ENCODE measurements around the gene FRY. TPM values are rescaled to one million over a fixed set of nuclear protein-coding genes. Genes with fewer than 3 reads are reported as not detected.

Gene FRY
- total and polyA plus RNA-seq, 2 of the 13 experiments (the other 11 are each of a cell fraction or from before 2014, with no cell fraction given) = 8.2 to 13.1 TPM

GRCh38 chr13:32247887-32248286 is 216.3 kb downstream of the FRY start (continued):
- no peak for TF ChIP-seq NFAT5 (CRISPR knock-in tag; IDR thresholded peaks at IDR 0.05)
- TF ChIP-seq BHLHE40 (IDR thresholded peaks at IDR 0.05; ENCODE audit: low read length) = no peak
- TF ChIP-seq, protein P1, sequence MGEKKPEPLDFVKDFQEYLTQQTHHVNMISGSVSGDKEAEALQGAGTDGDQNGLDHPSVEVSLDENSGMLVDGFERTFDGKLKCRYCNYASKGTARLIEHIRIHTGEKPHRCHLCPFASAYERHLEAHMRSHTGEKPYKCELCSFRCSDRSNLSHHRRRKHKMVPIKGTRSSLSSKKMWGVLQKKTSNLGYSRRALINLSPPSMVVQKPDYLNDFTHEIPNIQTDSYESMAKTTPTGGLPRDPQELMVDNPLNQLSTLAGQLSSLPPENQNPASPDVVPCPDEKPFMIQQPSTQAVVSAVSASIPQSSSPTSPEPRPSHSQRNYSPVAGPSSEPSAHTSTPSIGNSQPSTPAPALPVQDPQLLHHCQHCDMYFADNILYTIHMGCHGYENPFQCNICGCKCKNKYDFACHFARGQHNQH (CRISPR knock-in tag; IDR thresholded peaks at IDR 0.05) = no peak
- no peak for TF ChIP-seq MNT (IDR thresholded peaks at IDR 0.05)
- no peak for TF ChIP-seq FOXK2 (IDR thresholded peaks at IDR 0.05)
- no peak for TF ChIP-seq ZEB1 (IDR thresholded peaks at IDR 0.05; ENCODE audit: insufficient replicate concordance, low read depth)
- TF ChIP-seq TCF7 (IDR thresholded peaks at IDR 0.05; ENCODE audit: low read depth) = 0 out of 2 replicates have a peak, but pooled peaks have one; percentile 8
- TF ChIP-seq FOXP1 (IDR thresholded peaks at IDR 0.05) = no peak
- TF ChIP-seq FOXP1 (CRISPR knock-in tag; IDR thresholded peaks at IDR 0.05) = peak; percentile 36; the same call in 1 of the 2 replicates
- no peak for TF ChIP-seq TBP (CRISPR knock-in tag; IDR thresholded peaks at IDR 0.05)
- no peak for TF ChIP-seq ZNF614 (CRISPR knock-in tag; IDR thresholded peaks at IDR 0.05; ENCODE audit: borderline replicate concordance)
- no peak for TF ChIP-seq ZFP36 (IDR thresholded peaks at IDR 0.05; ENCODE audit: borderline replicate concordance, low read depth, low read length, partially characterized antibody)
- peak; percentile 54; the same call in 1 of the 2 replicates for TF ChIP-seq GATAD2A (CRISPR knock-in tag; IDR thresholded peaks at IDR 0.05)
- no peak for TF ChIP-seq ZNF260 (CRISPR knock-in tag; IDR thresholded peaks at IDR 0.05; ENCODE audit: borderline replicate concordance, low read depth)
- TF ChIP-seq EZH2 (conservative IDR thresholded peaks at IDR 0.05; ENCODE audit: low read depth, low read length) = no peak
- TF ChIP-seq RARA (CRISPR knock-in tag; IDR thresholded peaks at IDR 0.05) = 0 out of 2 replicates have a peak, but pooled peaks have one; percentile 18
- TF ChIP-seq, protein P2, sequence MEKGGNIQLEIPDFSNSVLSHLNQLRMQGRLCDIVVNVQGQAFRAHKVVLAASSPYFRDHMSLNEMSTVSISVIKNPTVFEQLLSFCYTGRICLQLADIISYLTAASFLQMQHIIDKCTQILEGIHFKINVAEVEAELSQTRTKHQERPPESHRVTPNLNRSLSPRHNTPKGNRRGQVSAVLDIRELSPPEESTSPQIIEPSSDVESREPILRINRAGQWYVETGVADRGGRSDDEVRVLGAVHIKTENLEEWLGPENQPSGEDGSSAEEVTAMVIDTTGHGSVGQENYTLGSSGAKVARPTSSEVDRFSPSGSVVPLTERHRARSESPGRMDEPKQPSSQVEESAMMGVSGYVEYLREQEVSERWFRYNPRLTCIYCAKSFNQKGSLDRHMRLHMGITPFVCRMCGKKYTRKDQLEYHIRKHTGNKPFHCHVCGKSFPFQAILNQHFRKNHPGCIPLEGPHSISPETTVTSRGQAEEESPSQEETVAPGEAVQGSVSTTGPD (CRISPR knock-in tag; IDR thresholded peaks at IDR 0.05) = no peak
- TF ChIP-seq, protein P3, sequence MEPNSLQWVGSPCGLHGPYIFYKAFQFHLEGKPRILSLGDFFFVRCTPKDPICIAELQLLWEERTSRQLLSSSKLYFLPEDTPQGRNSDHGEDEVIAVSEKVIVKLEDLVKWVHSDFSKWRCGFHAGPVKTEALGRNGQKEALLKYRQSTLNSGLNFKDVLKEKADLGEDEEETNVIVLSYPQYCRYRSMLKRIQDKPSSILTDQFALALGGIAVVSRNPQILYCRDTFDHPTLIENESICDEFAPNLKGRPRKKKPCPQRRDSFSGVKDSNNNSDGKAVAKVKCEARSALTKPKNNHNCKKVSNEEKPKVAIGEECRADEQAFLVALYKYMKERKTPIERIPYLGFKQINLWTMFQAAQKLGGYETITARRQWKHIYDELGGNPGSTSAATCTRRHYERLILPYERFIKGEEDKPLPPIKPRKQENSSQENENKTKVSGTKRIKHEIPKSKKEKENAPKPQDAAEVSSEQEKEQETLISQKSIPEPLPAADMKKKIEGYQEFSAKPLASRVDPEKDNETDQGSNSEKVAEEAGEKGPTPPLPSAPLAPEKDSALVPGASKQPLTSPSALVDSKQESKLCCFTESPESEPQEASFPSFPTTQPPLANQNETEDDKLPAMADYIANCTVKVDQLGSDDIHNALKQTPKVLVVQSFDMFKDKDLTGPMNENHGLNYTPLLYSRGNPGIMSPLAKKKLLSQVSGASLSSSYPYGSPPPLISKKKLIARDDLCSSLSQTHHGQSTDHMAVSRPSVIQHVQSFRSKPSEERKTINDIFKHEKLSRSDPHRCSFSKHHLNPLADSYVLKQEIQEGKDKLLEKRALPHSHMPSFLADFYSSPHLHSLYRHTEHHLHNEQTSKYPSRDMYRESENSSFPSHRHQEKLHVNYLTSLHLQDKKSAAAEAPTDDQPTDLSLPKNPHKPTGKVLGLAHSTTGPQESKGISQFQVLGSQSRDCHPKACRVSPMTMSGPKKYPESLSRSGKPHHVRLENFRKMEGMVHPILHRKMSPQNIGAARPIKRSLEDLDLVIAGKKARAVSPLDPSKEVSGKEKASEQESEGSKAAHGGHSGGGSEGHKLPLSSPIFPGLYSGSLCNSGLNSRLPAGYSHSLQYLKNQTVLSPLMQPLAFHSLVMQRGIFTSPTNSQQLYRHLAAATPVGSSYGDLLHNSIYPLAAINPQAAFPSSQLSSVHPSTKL (CRISPR knock-in tag; IDR thresholded peaks at IDR 0.05) = peak; percentile 68
- TF ChIP-seq SNAI1 (CRISPR knock-in tag; IDR thresholded peaks at IDR 0.05; ENCODE audit: borderline replicate concordance) = no peak

Measured in HepG2 (cell line).